ENCODE results near the gene SMYD5. TPM values are rescaled to one million over a fixed set of nuclear protein-coding genes. Genes with fewer than 3 reads are reported as not detected.
A peak's percentile ranks its signal among the peaks of the same experiment; 100 is the strongest.

The SMYD5 gene
- total and polyA plus RNA-seq, 9 of the 15 experiments (the other 6 are each of a cell fraction or from before 2014, with no cell fraction given) = 11.4 to 56.8 (median 32.0) TPM

- TF ChIP-seq, protein P1, sequence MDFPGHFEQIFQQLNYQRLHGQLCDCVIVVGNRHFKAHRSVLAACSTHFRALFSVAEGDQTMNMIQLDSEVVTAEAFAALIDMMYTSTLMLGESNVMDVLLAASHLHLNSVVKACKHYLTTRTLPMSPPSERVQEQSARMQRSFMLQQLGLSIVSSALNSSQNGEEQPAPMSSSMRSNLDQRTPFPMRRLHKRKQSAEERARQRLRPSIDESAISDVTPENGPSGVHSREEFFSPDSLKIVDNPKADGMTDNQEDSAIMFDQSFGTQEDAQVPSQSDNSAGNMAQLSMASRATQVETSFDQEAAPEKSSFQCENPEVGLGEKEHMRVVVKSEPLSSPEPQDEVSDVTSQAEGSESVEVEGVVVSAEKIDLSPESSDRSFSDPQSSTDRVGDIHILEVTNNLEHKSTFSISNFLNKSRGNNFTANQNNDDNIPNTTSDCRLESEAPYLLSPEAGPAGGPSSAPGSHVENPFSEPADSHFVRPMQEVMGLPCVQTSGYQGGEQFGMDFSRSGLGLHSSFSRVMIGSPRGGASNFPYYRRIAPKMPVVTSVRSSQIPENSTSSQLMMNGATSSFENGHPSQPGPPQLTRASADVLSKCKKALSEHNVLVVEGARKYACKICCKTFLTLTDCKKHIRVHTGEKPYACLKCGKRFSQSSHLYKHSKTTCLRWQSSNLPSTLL (IDR thresholded peaks at IDR 0.05) = no peak
- TF ChIP-seq ATF1 (CRISPR knock-in tag; IDR thresholded peaks at IDR 0.05) = no peak
- peak; percentile 78 for TF ChIP-seq ATF1 (tag; IDR thresholded peaks at IDR 0.05)
- peak; percentile 99 for TF ChIP-seq MXD1 (CRISPR knock-in tag; IDR thresholded peaks at IDR 0.05; ENCODE audit: borderline replicate concordance, poor library complexity, severe bottlenecking)
- peak; percentile 98 to 99 for TF ChIP-seq SIN3A (IDR thresholded peaks at IDR 0.05; ENCODE audit: borderline replicate concordance in 2 of 2, control insufficient read depth in 1 of 2, low read depth in 2 of 2, low read length in 2 of 2)
- TF ChIP-seq SFPQ (IDR thresholded peaks at IDR 0.05; ENCODE audit: low read depth, low read length) = no peak
- TF ChIP-seq, protein P2, sequence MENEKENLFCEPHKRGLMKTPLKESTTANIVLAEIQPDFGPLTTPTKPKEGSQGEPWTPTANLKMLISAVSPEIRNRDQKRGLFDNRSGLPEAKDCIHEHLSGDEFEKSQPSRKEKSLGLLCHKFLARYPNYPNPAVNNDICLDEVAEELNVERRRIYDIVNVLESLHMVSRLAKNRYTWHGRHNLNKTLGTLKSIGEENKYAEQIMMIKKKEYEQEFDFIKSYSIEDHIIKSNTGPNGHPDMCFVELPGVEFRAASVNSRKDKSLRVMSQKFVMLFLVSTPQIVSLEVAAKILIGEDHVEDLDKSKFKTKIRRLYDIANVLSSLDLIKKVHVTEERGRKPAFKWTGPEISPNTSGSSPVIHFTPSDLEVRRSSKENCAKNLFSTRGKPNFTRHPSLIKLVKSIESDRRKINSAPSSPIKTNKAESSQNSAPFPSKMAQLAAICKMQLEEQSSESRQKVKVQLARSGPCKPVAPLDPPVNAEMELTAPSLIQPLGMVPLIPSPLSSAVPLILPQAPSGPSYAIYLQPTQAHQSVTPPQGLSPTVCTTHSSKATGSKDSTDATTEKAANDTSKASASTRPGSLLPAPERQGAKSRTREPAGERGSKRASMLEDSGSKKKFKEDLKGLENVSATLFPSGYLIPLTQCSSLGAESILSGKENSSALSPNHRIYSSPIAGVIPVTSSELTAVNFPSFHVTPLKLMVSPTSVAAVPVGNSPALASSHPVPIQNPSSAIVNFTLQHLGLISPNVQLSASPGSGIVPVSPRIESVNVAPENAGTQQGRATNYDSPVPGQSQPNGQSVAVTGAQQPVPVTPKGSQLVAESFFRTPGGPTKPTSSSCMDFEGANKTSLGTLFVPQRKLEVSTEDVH (IDR thresholded peaks at IDR 0.05; ENCODE audit: low read depth, partially characterized antibody) = no peak
- TF ChIP-seq STAT5A (IDR thresholded peaks at IDR 0.05; ENCODE audit: borderline replicate concordance, low read length) = no peak
- peak; percentile 76 for TF ChIP-seq KDM5B (IDR thresholded peaks at IDR 0.05; ENCODE audit: insufficient replicate concordance, low read depth, low read length)
- no peak for TF ChIP-seq XRCC5 (IDR thresholded peaks at IDR 0.05; ENCODE audit: low read depth, low read length)
- no peak for TF ChIP-seq ZNF124 (CRISPR knock-in tag; IDR thresholded peaks at IDR 0.05)
- TF ChIP-seq RHOXF2B (CRISPR knock-in tag; conservative IDR thresholded peaks at IDR 0.05) = no peak
- TF ChIP-seq ZBTB2 (IDR thresholded peaks at IDR 0.05) = peak; percentile 8; the same call in 1 of the 2 replicates
- no peak for TF ChIP-seq BRD9 (IDR thresholded peaks at IDR 0.05; ENCODE audit: low read depth, partially characterized antibody)
- TF ChIP-seq, protein P3, sequence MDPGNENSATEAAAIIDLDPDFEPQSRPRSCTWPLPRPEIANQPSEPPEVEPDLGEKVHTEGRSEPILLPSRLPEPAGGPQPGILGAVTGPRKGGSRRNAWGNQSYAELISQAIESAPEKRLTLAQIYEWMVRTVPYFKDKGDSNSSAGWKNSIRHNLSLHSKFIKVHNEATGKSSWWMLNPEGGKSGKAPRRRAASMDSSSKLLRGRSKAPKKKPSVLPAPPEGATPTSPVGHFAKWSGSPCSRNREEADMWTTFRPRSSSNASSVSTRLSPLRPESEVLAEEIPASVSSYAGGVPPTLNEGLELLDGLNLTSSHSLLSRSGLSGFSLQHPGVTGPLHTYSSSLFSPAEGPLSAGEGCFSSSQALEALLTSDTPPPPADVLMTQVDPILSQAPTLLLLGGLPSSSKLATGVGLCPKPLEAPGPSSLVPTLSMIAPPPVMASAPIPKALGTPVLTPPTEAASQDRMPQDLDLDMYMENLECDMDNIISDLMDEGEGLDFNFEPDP (CRISPR knock-in tag; IDR thresholded peaks at IDR 0.05) = no peak
Measured at GRCh38 chr2:73214120-73215035, at the start of gene SMYD5 (continued).

Data from K562 (cell line).